SU-DHL-6 (cell line): Measurements from ENCODE around the gene UBR4.

Experiments used
- CTCF ChIP-seq: fragments of 200-600 bp; sonication (generic); IDR thresholded peaks from one replicate; pipeline ENCODE4 v1.5.1; 2017; ENCODE audit warnings: antibody characterized with exemption, mild to moderate bottlenecking, low read length, moderate library complexity; ENCODE audit not compliant: insufficient read depth, poor library complexity, severe bottlenecking
- EZH2phosphoT487 ChIP-seq: fragments of 200-600 bp; sonication (generic), shearing (Covaris generic); conservative IDR thresholded peaks from 2 replicates; pipeline ENCODE4 v1.6.1; 2018; ENCODE audit warnings: mild to moderate bottlenecking, antibody characterized with exemption, low read length, moderate library complexity, mixed read lengths

DNA sequence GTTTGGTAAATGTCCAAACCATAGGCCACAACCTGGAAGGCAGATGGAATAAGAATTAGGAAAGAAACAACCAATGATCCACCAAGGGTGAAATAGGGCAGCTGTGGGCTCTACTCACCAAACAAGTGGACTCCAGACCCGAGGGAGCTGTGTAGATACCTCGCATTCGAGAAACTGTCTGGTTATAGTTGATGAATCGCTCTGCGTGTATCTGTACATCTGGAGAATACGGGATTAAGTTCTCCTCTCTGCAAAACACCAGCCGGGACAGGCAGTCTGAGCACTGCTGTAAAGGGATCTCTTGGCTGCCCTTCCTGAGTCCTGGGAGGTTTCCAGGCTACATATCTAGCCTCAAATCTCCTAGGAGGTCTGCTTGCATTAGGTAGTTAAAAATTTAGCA, 9.4 kb upstream of the UBR4 start:
- TF ChIP-seq CTCF (no peak), EZH2phosphoT487 (no peak)
